GM18951 (cell line): ENCODE results near the gene ITGA11.

Experiments used
- POLR2A ChIP-seq: IDR thresholded peaks from 4 replicates; pipeline ENCODE4 v1.6.1; 2011; ENCODE audit warnings: mild to moderate bottlenecking; ENCODE audit not compliant: insufficient read length, insufficient read depth; ENCODE audit errors: extremely low read depth
- in situ Hi-C: fragments of 300-500 bp; cut with MboI; formaldehyde crosslinking; loops from one replicate; pipeline ENCODE4 v1.12.0; 2022; ENCODE audit warnings: low sequenced_read_pairs, mixed read lengths, inconsistent platforms; ENCODE audit not compliant: unreplicated experiment

ITGA11 gene

GRCh38 chr15:68370768-68371151 is 61.2 kb downstream of the ITGA11 start:
- TF ChIP-seq POLR2A: no peak
- in situ Hi-C loops: no loop called here

- in situ Hi-C loops: no loop called here
- TF ChIP-seq POLR2A: no peak
Observed at GRCh38 chr15:68369931-68370767, 61.8 kb downstream of the ITGA11 start.

GRCh38 chr15:68368731-68369435 is 63.1 kb downstream of the ITGA11 start:
- no peak for TF ChIP-seq POLR2A
- in situ Hi-C loops: no loop called here

GRCh38 chr15:68367992-68368391 is 64.0 kb downstream of the ITGA11 start:
- in situ Hi-C loops: no loop called here
- TF ChIP-seq POLR2A: no peak

- in situ Hi-C loops: no loop called here
- no peak for TF ChIP-seq POLR2A
Observed at GRCh38 chr15:68367226-68367625, 64.7 kb downstream of the ITGA11 start.

GRCh38 chr15:68366314-68366713 is 65.6 kb downstream of the ITGA11 start:
- in situ Hi-C loops: no loop called here
- no peak for TF ChIP-seq POLR2A

- no peak for TF ChIP-seq POLR2A
Observed at GRCh38 chr15:68365770-68366169, 66.2 kb downstream of the ITGA11 start.

GRCh38 chr15:68365140-68365745 is 66.7 kb downstream of the ITGA11 start:
- in situ Hi-C loops: no loop called here
- TF ChIP-seq POLR2A: no peak

More at GRCh38 chr15:68365770-68366169, 66.2 kb downstream of the ITGA11 start:
- in situ Hi-C loops: no loop called here

GRCh38 chr15:68364660-68365035 is 67.3 kb downstream of the ITGA11 start:
- no peak for TF ChIP-seq POLR2A
- in situ Hi-C loops: no loop called here

- in situ Hi-C loops: no loop called here
- TF ChIP-seq POLR2A: no peak
Observed at GRCh38 chr15:68364028-68364659, 67.8 kb downstream of the ITGA11 start.

- no peak for TF ChIP-seq POLR2A
- in situ Hi-C loops: no loop called here
Observed at GRCh38 chr15:68363353-68363752, 68.6 kb downstream of the ITGA11 start.

- TF ChIP-seq POLR2A: no peak
- in situ Hi-C loops: no loop called here
Observed at GRCh38 chr15:68362537-68363126, 69.3 kb downstream of the ITGA11 start.

- TF ChIP-seq POLR2A: no peak
- in situ Hi-C loops: no loop called here
Observed at GRCh38 chr15:68360721-68361120, 71.2 kb downstream of the ITGA11 start.
